CD4-positive, CD25-positive, alpha-beta regulatory T cell (primary cell): ENCODE data around the gene IYD. TPM values are rescaled to one million over a fixed set of nuclear protein-coding genes. Genes with fewer than 3 reads are reported as not detected.

Experiments used
- ATAC-seq, 2 donors: fragments of 150-1000 bp; cut with Tn5 transposase; one replicate each; pipeline ENCODE4 v1.10.0; 2021; ENCODE audit warnings: low read depth in 2 of 2, moderate number of reproducible peaks in 2 of 2, moderate library complexity in 1 of 2
- DNase-seq, 3 donors: peaks; one replicate each; pipeline versions ENCODE4 v3.0.0 to v3.0.0-alpha.2; 2012 to 2022; ENCODE audit warnings: mixed read lengths in 1 of 3
- H3K27ac ChIP-seq: one replicate; pipeline ENCODE4 v1.7.0; 2013; ENCODE audit warnings: mild to moderate bottlenecking, low read length; ENCODE audit not compliant: insufficient read depth, poor library complexity, severe bottlenecking
- H3K27me3 ChIP-seq: one replicate; pipeline ENCODE4 v1.7.0; 2013; ENCODE audit warnings: low read length; ENCODE audit not compliant: control insufficient read depth, insufficient read depth
- H3K36me3 ChIP-seq: one replicate; pipeline ENCODE4 v1.7.0; 2013; ENCODE audit warnings: mild to moderate bottlenecking, low read length, moderate library complexity; ENCODE audit not compliant: control insufficient read depth, insufficient read depth
- H3K4me1 ChIP-seq: 2 replicates; pipeline ENCODE4 v1.7.0; 2013; ENCODE audit warnings: mild to moderate bottlenecking, low read length; ENCODE audit not compliant: insufficient read depth, control insufficient read depth, poor library complexity, severe bottlenecking
- H3K4me3 ChIP-seq: one replicate; pipeline ENCODE4 v1.7.0; 2013; ENCODE audit warnings: low read depth, mild to moderate bottlenecking, low read length, moderate library complexity
- H3K9me3 ChIP-seq, 2 experiments: 1 replicate in 1 of 2; 2 replicates in 1 of 2; pipeline ENCODE4 v1.7.0; 2013; ENCODE audit warnings: low read length in 2 of 2, mild to moderate bottlenecking in 1 of 2, moderate library complexity in 1 of 2; ENCODE audit not compliant: control insufficient read depth in 2 of 2
- H3K27ac Mint-ChIP-seq, 3 donors: one replicate each; pipeline ENCODE4 v1.8.0; 2020 to 2022; ENCODE audit warnings: mild to moderate bottlenecking in 3 of 3, mixed read lengths in 3 of 3, moderate library complexity in 2 of 3
- H3K27me3 Mint-ChIP-seq: one replicate; pipeline ENCODE4 v1.8.0; 2022; ENCODE audit warnings: mild to moderate bottlenecking, mixed read lengths
- H3K36me3 Mint-ChIP-seq: one replicate; pipeline ENCODE4 v1.8.0; 2020; ENCODE audit warnings: mixed read lengths
- H3K4me1 Mint-ChIP-seq, 4 donors: one replicate each; pipeline ENCODE4 v1.8.0; 2020 to 2022; ENCODE audit warnings: mixed read lengths in 4 of 4, mild to moderate bottlenecking in 1 of 4
- H3K4me3 Mint-ChIP-seq, 4 donors: one replicate each; pipeline ENCODE4 v1.8.0; 2020 to 2022; ENCODE audit warnings: mild to moderate bottlenecking in 4 of 4, mixed read lengths in 4 of 4, moderate library complexity in 3 of 4
- H3K9me3 Mint-ChIP-seq, 7 donors: one replicate each; pipeline ENCODE4 v1.8.0; 2020 to 2022; ENCODE audit warnings: mixed read lengths in 7 of 7, mild to moderate bottlenecking in 3 of 7, moderate library complexity in 2 of 7
- polyA plus RNA-seq, 4 donors: library from polyadenylated mRNA; unstranded; fragments of 300-500 nt; fragmentation: Illumina TruSeq; gene quantifications; one replicate each; pipeline ENCODE4 v1.2.3, GENCODE V29; 2021
- total RNA-seq: library from RNA; stranded (reverse); gene quantifications from one replicate; pipeline ENCODE4 v1.2.3, GENCODE V29; 2022

Gene IYD
- total and polyA plus RNA-seq, 5 donors from 2014 or later = not detected

- Histone ChIP-seq H3K36me3 (no peaks in the 10 kb centered on the region), H3K27me3 (peaks cover 5% of the 10 kb centered on the region), H3K9me3 (no peaks in the 10 kb centered on the region), H3K27ac (no peak overlapping the region), H3K4me1 (no peaks in the 10 kb centered on the region), H3K4me3 (no peak overlapping the region)
- DNase-seq (no peak), ATAC-seq (no peak)
- H3K4me1 Mint-ChIP-seq = no peaks in the 10 kb centered on the region
- no peaks in the 10 kb centered on the region for H3K36me3 Mint-ChIP-seq
- no peak overlapping the region for H3K4me3 Mint-ChIP-seq
- H3K27me3 Mint-ChIP-seq = peaks cover 15% of the 10 kb centered on the region
- peaks cover 0 to 2% (median 0%) of the 10 kb centered on the region in 7 donors for H3K9me3 Mint-ChIP-seq
- H3K27ac Mint-ChIP-seq = no peak overlapping the region
Observed at GRCh38 chr6:150382171-150382570, 13.4 kb downstream of the IYD start.

- Mint-ChIP-seq H3K36me3 (no peaks in the 10 kb centered on the region), H3K27me3 (peaks cover 31% of the 10 kb centered on the region), H3K4me3 (no peak overlapping the region), H3K9me3 (no peaks in the 10 kb centered on the region), H3K27ac (no peak overlapping the region), H3K4me1 (no peaks in the 10 kb centered on the region)
- Histone ChIP-seq H3K27me3 (peaks cover 9% of the 10 kb centered on the region), H3K9me3 (no peaks in the 10 kb centered on the region), H3K4me3 (no peak overlapping the region), H3K27ac (no peak overlapping the region), H3K4me1 (no peaks in the 10 kb centered on the region), H3K36me3 (no peaks in the 10 kb centered on the region)
- no peak for DNase-seq
- no peak for ATAC-seq
Observed at GRCh38 chr6:150391414-150391813, 22.6 kb downstream of the IYD start.

GRCh38 chr6:150391890-150392289 lies 23.1 kb downstream of the IYD start:
- Mint-ChIP-seq H3K9me3 (no peaks in the 10 kb centered on the region), H3K27me3 (peaks cover 34% of the 10 kb centered on the region), H3K4me3 (no peak overlapping the region), H3K36me3 (no peaks in the 10 kb centered on the region), H3K27ac (no peak overlapping the region), H3K4me1 (no peaks in the 10 kb centered on the region)
- Histone ChIP-seq H3K36me3 (no peaks in the 10 kb centered on the region), H3K4me1 (no peaks in the 10 kb centered on the region), H3K27me3 (peaks cover 9% of the 10 kb centered on the region), H3K4me3 (no peak overlapping the region), H3K27ac (no peak overlapping the region), H3K9me3 (no peaks in the 10 kb centered on the region)
- DNase-seq = no peak
- ATAC-seq = no peak

GRCh38 chr6:150392452-150393220 lies 23.8 kb downstream of the IYD start:
- no peaks in the 10 kb centered on the region for H3K9me3 ChIP-seq
- no peak for ATAC-seq
- H3K27me3 Mint-ChIP-seq = peaks cover 36% of the 10 kb centered on the region

GRCh38 chr6:150394053-150394898 lies 25.5 kb downstream of the IYD start:
- Mint-ChIP-seq H3K4me3 (no peak overlapping the region), H3K9me3 (no peaks in the 10 kb centered on the region), H3K27me3 (peaks cover 27% of the 10 kb centered on the region), H3K4me1 (no peaks in the 10 kb centered on the region), H3K36me3 (no peaks in the 10 kb centered on the region), H3K27ac (no peak overlapping the region)
- no peak overlapping the region for H3K27ac ChIP-seq
- DNase-seq (no peak), ATAC-seq (no peak)
- H3K4me3 ChIP-seq = no peak overlapping the region
- H3K36me3 ChIP-seq = no peaks in the 10 kb centered on the region
- H3K27me3 ChIP-seq = peaks cover 2% of the 10 kb centered on the region
- H3K4me1 ChIP-seq = no peaks in the 10 kb centered on the region
- no peaks in the 10 kb centered on the region for H3K9me3 ChIP-seq

More at GRCh38 chr6:150392452-150393220, 23.8 kb downstream of the IYD start:
- Mint-ChIP-seq H3K36me3 (no peaks in the 10 kb centered on the region), H3K4me3 (no peak overlapping the region), H3K4me1 (no peaks in the 10 kb centered on the region), H3K27ac (peak overlapping the region in 1 of 3 donors; percentile 20), H3K9me3 (no peaks in the 10 kb centered on the region)
- Histone ChIP-seq H3K36me3 (no peaks in the 10 kb centered on the region), H3K27ac (no peak overlapping the region), H3K4me1 (no peaks in the 10 kb centered on the region), H3K4me3 (no peak overlapping the region), H3K27me3 (peaks cover 7% of the 10 kb centered on the region)
- DNase-seq = no peak

GRCh38 chr6:150394899-150395295 lies 26.1 kb downstream of the IYD start:
- Histone ChIP-seq H3K4me3 (no peak overlapping the region), H3K36me3 (no peaks in the 10 kb centered on the region)

GRCh38 chr6:150395388-150396009 lies 26.7 kb downstream of the IYD start:
- Mint-ChIP-seq H3K27me3 (peaks cover 24% of the 10 kb centered on the region), H3K4me1 (no peaks in the 10 kb centered on the region), H3K36me3 (no peaks in the 10 kb centered on the region), H3K27ac (no peak overlapping the region), H3K9me3 (no peaks in the 10 kb centered on the region), H3K4me3 (no peak overlapping the region)
- H3K27me3 ChIP-seq = peaks cover 2% of the 10 kb centered on the region
- ATAC-seq (no peak), DNase-seq (peak in 2 of 3 donors; percentile 12 to 37)
- H3K36me3 ChIP-seq = no peaks in the 10 kb centered on the region
- no peaks in the 10 kb centered on the region for H3K4me1 ChIP-seq
- no peak overlapping the region for H3K27ac ChIP-seq
- H3K4me3 ChIP-seq = no peak overlapping the region
- no peaks in the 10 kb centered on the region for H3K9me3 ChIP-seq

More at GRCh38 chr6:150394899-150395295, 26.1 kb downstream of the IYD start:
- Histone ChIP-seq H3K27me3 (peaks cover 2% of the 10 kb centered on the region), H3K27ac (no peak overlapping the region), H3K9me3 (no peaks in the 10 kb centered on the region), H3K4me1 (no peaks in the 10 kb centered on the region)
- Mint-ChIP-seq H3K4me3 (no peak overlapping the region), H3K9me3 (no peaks in the 10 kb centered on the region), H3K27ac (peak overlapping the region in 1 of 3 donors; percentile 14), H3K27me3 (peaks cover 27% of the 10 kb centered on the region), H3K4me1 (no peaks in the 10 kb centered on the region), H3K36me3 (no peaks in the 10 kb centered on the region)
- no peak for ATAC-seq
- no peak for DNase-seq
